ENCODE data around the gene NRG2. TPM values are rescaled to one million over a fixed set of nuclear protein-coding genes. Genes with fewer than 3 reads are reported as not detected.

NRG2 gene
- total RNA-seq, 3 donors from 2014 or later, result 5.9 to 16.5 (median 7.2) TPM

DNA sequence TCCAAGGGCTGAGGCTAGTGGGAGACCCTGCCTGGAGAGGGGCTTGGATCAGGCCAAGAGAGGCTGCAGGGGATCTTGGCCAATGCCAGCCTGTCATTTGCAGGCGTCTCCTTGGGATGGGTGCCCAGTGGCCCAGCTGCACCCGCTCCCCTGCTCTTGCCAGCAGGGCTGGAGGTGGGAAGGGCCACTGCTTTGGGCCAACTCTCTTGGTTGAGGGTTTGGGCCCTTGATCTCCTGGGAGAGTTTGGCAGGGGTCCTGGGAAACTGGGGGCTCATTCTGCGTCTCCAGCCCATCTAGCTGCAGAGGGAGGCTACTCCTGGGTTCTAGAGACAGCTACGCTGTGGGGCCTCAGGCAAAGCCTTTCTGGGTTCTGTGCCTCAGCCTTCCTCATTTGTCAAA lies 237.0 kb downstream of the NRG2 start:
- intact Hi-C loops (cut with DNase I; ENCODE audit: low total_unique reads), result loop anchor here (1.0 kb wide), 1 partner anchor 28 kb away; no protein-coding TSS in a partner anchor
- no peaks in the 10 kb centered on the region for H3K27me3 ChIP-seq

GRCh38 chr5:139805545-139805944 lies 237.6 kb downstream of the NRG2 start:
- H3K27me3 ChIP-seq, result no peaks in the 10 kb centered on the region

More for the DNA sequence above, 237.0 kb downstream of the NRG2 start:
- DNase-seq (ENCODE audit: low spot score in 2 of 2), result no peak
- TF ChIP-seq, protein P1, sequence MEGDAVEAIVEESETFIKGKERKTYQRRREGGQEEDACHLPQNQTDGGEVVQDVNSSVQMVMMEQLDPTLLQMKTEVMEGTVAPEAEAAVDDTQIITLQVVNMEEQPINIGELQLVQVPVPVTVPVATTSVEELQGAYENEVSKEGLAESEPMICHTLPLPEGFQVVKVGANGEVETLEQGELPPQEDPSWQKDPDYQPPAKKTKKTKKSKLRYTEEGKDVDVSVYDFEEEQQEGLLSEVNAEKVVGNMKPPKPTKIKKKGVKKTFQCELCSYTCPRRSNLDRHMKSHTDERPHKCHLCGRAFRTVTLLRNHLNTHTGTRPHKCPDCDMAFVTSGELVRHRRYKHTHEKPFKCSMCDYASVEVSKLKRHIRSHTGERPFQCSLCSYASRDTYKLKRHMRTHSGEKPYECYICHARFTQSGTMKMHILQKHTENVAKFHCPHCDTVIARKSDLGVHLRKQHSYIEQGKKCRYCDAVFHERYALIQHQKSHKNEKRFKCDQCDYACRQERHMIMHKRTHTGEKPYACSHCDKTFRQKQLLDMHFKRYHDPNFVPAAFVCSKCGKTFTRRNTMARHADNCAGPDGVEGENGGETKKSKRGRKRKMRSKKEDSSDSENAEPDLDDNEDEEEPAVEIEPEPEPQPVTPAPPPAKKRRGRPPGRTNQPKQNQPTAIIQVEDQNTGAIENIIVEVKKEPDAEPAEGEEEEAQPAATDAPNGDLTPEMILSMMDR (IDR thresholded peaks at IDR 0.05), result no peak
- no peak for TF ChIP-seq POLR2A (IDR thresholded peaks at IDR 0.05)
- no peak for TF ChIP-seq POLR2AphosphoS5 (IDR thresholded peaks at IDR 0.05)
- Histone ChIP-seq H3K4me3 (no peak overlapping the region), H3K27ac (no peak overlapping the region), H3K4me1 (no peaks in the 10 kb centered on the region), H3K9me3 (no peaks in the 10 kb centered on the region), H3K36me3 (no peaks in the 10 kb centered on the region)

DNA sequence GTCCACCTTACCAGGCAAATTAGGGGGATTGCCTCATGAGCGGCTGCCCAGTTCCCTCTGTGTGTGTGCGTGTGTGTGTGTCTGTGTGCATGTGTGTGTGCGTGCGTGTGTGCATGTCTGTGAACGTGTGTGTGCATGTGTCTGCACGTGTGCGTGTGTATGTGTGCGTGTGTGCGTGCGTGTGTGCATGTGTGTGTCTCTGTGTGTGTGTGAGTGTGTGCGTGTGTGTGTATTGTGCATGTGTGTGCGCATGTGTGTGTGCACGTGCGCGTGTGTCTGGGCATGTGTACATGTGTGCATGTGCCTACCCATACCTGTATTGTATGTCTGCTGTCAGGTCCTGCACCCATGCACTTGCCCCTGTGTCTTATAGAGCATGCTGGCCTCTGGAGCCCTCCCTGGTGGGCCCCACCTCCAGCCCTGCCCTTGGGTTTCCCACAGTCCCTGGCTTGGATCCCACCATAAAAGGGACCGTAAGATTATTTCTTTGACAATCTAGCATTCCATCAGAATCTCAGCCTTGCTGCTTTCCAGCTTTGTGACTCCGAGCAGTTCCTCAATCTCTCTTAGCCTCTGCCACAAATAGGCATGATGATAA lies 238.2 kb downstream of the NRG2 start:
- intact Hi-C loops (cut with DNase I; ENCODE audit: low total_unique reads), result no loop called here
- no peaks in the 10 kb centered on the region for H3K36me3 ChIP-seq
- TF ChIP-seq, protein P1 (IDR thresholded peaks at IDR 0.05), result no peak
- TF ChIP-seq POLR2AphosphoS5 (IDR thresholded peaks at IDR 0.05) (no peak), POLR2A (IDR thresholded peaks at IDR 0.05) (no peak)
- DNase-seq (ENCODE audit: low spot score in 2 of 2), result no peak
- no peak overlapping the region for H3K27ac ChIP-seq
- no peaks in the 10 kb centered on the region for H3K9me3 ChIP-seq
- no peak overlapping the region for H3K4me3 ChIP-seq
- H3K27me3 ChIP-seq, result no peaks in the 10 kb centered on the region
- no peaks in the 10 kb centered on the region for H3K4me1 ChIP-seq

More at GRCh38 chr5:139805545-139805944, 237.6 kb downstream of the NRG2 start:
- no peaks in the 10 kb centered on the region for H3K36me3 ChIP-seq
- no peak for DNase-seq (ENCODE audit: low spot score in 2 of 2)
- no peak overlapping the region for H3K4me3 ChIP-seq
- no peaks in the 10 kb centered on the region for H3K9me3 ChIP-seq
- intact Hi-C loops (cut with DNase I; ENCODE audit: low total_unique reads), result no loop called here
- TF ChIP-seq POLR2A (IDR thresholded peaks at IDR 0.05) (no peak), POLR2AphosphoS5 (IDR thresholded peaks at IDR 0.05) (no peak)
- TF ChIP-seq, protein P1 (IDR thresholded peaks at IDR 0.05), result no peak
- H3K4me1 ChIP-seq, result no peaks in the 10 kb centered on the region
- H3K27ac ChIP-seq, result no peak overlapping the region

DNA sequence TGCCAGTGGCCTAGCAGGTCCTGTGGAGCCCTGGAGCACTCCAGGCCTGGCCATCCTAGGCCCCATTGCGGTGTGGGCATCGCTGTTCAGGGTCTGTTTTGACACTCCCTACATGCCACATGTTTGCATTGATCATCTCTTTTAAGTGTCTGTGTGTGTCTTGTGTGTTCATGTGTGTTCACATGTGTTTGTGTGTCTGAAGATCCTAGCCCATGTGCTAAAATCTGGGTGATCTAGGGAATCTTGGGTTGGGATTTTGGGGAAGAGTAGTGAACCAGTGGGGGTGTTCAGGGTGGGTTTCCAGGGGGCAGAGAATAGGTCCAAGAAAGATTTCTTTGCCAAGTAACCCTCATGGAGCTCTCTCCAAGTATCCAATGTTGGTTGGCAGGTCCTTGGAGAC lies 239.1 kb downstream of the NRG2 start:
- no peak overlapping the region for H3K4me3 ChIP-seq
- H3K36me3 ChIP-seq, result no peaks in the 10 kb centered on the region
- intact Hi-C loops (cut with DNase I; ENCODE audit: low total_unique reads), result no loop called here
- H3K27ac ChIP-seq, result no peak overlapping the region
- no peak for TF ChIP-seq POLR2AphosphoS5 (IDR thresholded peaks at IDR 0.05)
- TF ChIP-seq POLR2A (IDR thresholded peaks at IDR 0.05), result no peak
- no peaks in the 10 kb centered on the region for H3K9me3 ChIP-seq
- H3K4me1 ChIP-seq, result no peaks in the 10 kb centered on the region
- no peaks in the 10 kb centered on the region for H3K27me3 ChIP-seq
- DNase-seq (ENCODE audit: low spot score in 2 of 2), result no peak

- Histone ChIP-seq H3K4me1 (peaks cover 6 to 7% of the 10 kb centered on the region in 2 donors), H3K4me3 (no peak overlapping the region), H3K27ac (no peak overlapping the region), H3K36me3 (no peaks in the 10 kb centered on the region), H3K9me3 (no peaks in the 10 kb centered on the region), H3K27me3 (peaks cover 18 to 20% of the 10 kb centered on the region in 2 donors)
- no peak for TF ChIP-seq POLR2A (IDR thresholded peaks at IDR 0.05)
- DNase-seq (ENCODE audit: low spot score in 2 of 2), result no peak
- intact Hi-C loops (cut with DNase I; ENCODE audit: low total_unique reads), result loop anchor here (10.0 kb wide), 1 partner anchor 165 kb away; no protein-coding TSS in a partner anchor
Measured at GRCh38 chr5:139799359-139799758, 243.7 kb downstream of the NRG2 start.

- Histone ChIP-seq H3K27ac (no peak overlapping the region), H3K36me3 (no peaks in the 10 kb centered on the region), H3K4me3 (no peak overlapping the region), H3K4me1 (peaks cover 6 to 7% of the 10 kb centered on the region in 2 donors), H3K27me3 (peaks cover 18 to 20% of the 10 kb centered on the region in 2 donors), H3K9me3 (no peaks in the 10 kb centered on the region)
- no peak for DNase-seq (ENCODE audit: low spot score in 2 of 2)
- TF ChIP-seq, protein P1 (IDR thresholded peaks at IDR 0.05), result no peak
- TF ChIP-seq POLR2AphosphoS5 (IDR thresholded peaks at IDR 0.05) (no peak), POLR2A (IDR thresholded peaks at IDR 0.05) (no peak)
- intact Hi-C loops (cut with DNase I; ENCODE audit: low total_unique reads), result loop anchor here (10.0 kb wide), 1 partner anchor 166 kb away; no protein-coding TSS in a partner anchor
Measured at GRCh38 chr5:139798883-139799282, 244.2 kb downstream of the NRG2 start.

All from breast epithelium (tissue), 4 donors.